ENCODE data around the gene OR5M11. TPM values are rescaled to one million over a fixed set of nuclear protein-coding genes. Genes with fewer than 3 reads are reported as not detected.

OR5M11 gene
- total RNA-seq, 2 donors from 2014 or later: not detected

DNA sequence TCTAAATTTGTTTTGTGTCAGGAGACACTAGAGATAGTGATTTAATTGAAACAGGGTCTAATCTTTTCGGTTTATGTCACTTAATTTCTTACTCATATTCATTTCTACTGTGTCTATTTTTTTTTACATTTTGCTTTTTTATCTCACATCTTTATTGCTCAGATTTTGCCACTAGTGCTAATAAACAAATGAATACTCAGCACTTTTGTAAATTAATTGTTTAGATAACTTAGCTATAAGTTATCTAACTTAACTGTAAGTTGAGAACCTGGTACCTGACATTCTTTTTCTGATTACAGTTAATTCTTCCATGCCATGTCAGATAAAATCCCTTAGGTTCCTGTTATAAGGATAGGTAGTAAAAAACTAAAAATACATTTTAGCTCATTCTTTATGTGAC is 29.8 kb downstream of the OR5M11 start:
- Histone ChIP-seq H3K4me3 (ENCODE audit: low read length) (no peak overlapping the region), H3K36me3 (ENCODE audit: control insufficient read depth, insufficient read depth, low read length) (no peaks in the 10 kb centered on the region), H3K27ac (ENCODE audit: low read depth, low read length) (no peak overlapping the region), H3K9me3 (ENCODE audit: control insufficient read depth, low read length) (no peaks in the 10 kb centered on the region), H3K9ac (ENCODE audit: extremely low read depth, low read length, poor library complexity, severe bottlenecking) (no peak overlapping the region), H3K27me3 (ENCODE audit: control insufficient read depth, insufficient read depth, low read length, poor library complexity, severe bottlenecking) (no peaks in the 10 kb centered on the region), H3K4me1 (ENCODE audit: control insufficient read depth, insufficient read depth, low read length) (peaks cover 5% of the 10 kb centered on the region)
- H3K36me3 Mint-ChIP-seq (ENCODE audit: low read depth): no peaks in the 10 kb centered on the region
- H3K9me3 Mint-ChIP-seq: no peaks in the 10 kb centered on the region
- H3K4me3 Mint-ChIP-seq: no peak overlapping the region
- DNase-seq: no peak
- no peak overlapping the region for H3K27ac Mint-ChIP-seq
- TF ChIP-seq, protein P1, sequence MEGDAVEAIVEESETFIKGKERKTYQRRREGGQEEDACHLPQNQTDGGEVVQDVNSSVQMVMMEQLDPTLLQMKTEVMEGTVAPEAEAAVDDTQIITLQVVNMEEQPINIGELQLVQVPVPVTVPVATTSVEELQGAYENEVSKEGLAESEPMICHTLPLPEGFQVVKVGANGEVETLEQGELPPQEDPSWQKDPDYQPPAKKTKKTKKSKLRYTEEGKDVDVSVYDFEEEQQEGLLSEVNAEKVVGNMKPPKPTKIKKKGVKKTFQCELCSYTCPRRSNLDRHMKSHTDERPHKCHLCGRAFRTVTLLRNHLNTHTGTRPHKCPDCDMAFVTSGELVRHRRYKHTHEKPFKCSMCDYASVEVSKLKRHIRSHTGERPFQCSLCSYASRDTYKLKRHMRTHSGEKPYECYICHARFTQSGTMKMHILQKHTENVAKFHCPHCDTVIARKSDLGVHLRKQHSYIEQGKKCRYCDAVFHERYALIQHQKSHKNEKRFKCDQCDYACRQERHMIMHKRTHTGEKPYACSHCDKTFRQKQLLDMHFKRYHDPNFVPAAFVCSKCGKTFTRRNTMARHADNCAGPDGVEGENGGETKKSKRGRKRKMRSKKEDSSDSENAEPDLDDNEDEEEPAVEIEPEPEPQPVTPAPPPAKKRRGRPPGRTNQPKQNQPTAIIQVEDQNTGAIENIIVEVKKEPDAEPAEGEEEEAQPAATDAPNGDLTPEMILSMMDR (conservative IDR thresholded peaks at IDR 0.05): no peak
- H3K4me1 Mint-ChIP-seq: peaks cover 15% of the 10 kb centered on the region
- WGBS, 2 experiments (ENCODE audit: insufficient coverage in 1 of 2, insufficient read length in 1 of 2): 100% methylated on average over 1 of the region's 1 CpG; no CpG with 5 or more reads in 1 of the 2 experiments
- peaks cover 6% of the 10 kb centered on the region for H3K27me3 Mint-ChIP-seq (ENCODE audit: insufficient read depth)

DNA sequence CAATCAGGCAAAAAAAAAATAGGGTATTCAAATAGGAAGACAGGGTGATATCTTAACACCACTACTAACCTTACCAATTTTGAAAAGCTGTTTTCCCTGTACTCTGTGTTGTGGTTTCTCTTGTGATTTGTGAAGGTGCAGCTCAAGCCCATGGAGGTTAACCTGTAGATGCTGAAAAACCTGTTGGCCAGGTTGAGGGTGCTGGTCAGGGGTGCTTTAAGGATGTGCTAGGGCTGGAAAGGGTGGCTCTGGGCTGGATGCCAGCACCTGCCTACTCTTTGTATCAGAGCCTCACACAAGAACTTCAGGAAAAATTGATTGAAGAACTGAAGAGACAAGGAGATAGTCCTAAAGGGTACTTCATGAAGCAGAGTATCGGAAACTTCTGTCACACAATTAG is 33.6 kb downstream of the OR5M11 start:
- no peak for DNase-seq
- Mint-ChIP-seq H3K4me1 (peaks cover 15% of the 10 kb centered on the region), H3K4me3 (no peak overlapping the region), H3K27ac (no peak overlapping the region), H3K27me3 (ENCODE audit: insufficient read depth) (no peaks in the 10 kb centered on the region), H3K36me3 (ENCODE audit: low read depth) (no peaks in the 10 kb centered on the region), H3K9me3 (peaks cover 6% of the 10 kb centered on the region)
- Histone ChIP-seq H3K36me3 (ENCODE audit: control insufficient read depth, insufficient read depth, low read length) (no peaks in the 10 kb centered on the region), H3K9ac (ENCODE audit: extremely low read depth, low read length, poor library complexity, severe bottlenecking) (no peak overlapping the region), H3K4me1 (ENCODE audit: control insufficient read depth, insufficient read depth, low read length) (peaks cover 5% of the 10 kb centered on the region), H3K4me3 (ENCODE audit: low read length) (no peak overlapping the region), H3K27me3 (ENCODE audit: control insufficient read depth, insufficient read depth, low read length, poor library complexity, severe bottlenecking) (no peaks in the 10 kb centered on the region), H3K9me3 (ENCODE audit: control insufficient read depth, low read length) (no peaks in the 10 kb centered on the region), H3K27ac (ENCODE audit: low read depth, low read length) (no peak overlapping the region)
- TF ChIP-seq, protein P1 (conservative IDR thresholded peaks at IDR 0.05): no peak
- WGBS, 2 experiments (ENCODE audit: insufficient coverage in 1 of 2, insufficient read length in 1 of 2): 80% methylated on average over 1 of the region's 1 CpG; no CpG with 5 or more reads in 1 of the 2 experiments

DNA sequence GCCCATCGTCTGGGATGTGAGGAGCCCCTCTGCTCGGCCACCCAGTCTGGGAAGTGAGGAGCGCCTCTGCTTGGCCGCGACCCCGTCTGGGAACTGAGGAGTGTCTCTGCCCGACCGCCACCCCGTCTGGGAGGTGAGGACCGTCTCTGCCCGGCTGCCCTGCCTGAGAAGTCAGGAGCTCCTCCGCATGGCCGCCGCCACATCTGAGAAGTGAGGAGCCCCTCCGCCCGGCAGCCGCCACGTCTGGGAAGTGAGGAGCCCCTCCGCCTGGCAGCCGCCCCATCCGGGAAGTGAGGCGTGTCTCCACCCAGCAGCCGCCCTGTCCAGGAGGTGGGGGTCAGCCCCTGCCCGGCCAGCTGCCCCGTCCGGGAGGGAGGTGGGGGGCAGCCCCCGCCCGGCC is 46.0 kb downstream of the OR5M11 start:
- Mint-ChIP-seq H3K9me3 (peaks cover 23% of the 10 kb centered on the region), H3K4me3 (no peak overlapping the region), H3K27me3 (ENCODE audit: insufficient read depth) (no peaks in the 10 kb centered on the region), H3K36me3 (ENCODE audit: low read depth) (no peaks in the 10 kb centered on the region), H3K4me1 (no peaks in the 10 kb centered on the region), H3K27ac (no peak overlapping the region)
- TF ChIP-seq, protein P1 (conservative IDR thresholded peaks at IDR 0.05): no peak
- no peak for DNase-seq
- no peaks in the 10 kb centered on the region for H3K4me1 ChIP-seq (ENCODE audit: control insufficient read depth, insufficient read depth, low read length)
- H3K36me3 ChIP-seq (ENCODE audit: control insufficient read depth, insufficient read depth, low read length): no peaks in the 10 kb centered on the region
- no peaks in the 10 kb centered on the region for H3K9me3 ChIP-seq (ENCODE audit: control insufficient read depth, low read length)
- WGBS, 2 experiments (ENCODE audit: insufficient coverage in 1 of 2, insufficient read length in 1 of 2): 91 to 95% methylated on average over 7 to 28 of the region's 28 CpGs
- no peak overlapping the region for H3K27ac ChIP-seq (ENCODE audit: low read depth, low read length)
- H3K4me3 ChIP-seq (ENCODE audit: low read length): no peak overlapping the region
- H3K9ac ChIP-seq (ENCODE audit: extremely low read depth, low read length, poor library complexity, severe bottlenecking): no peak overlapping the region
- H3K27me3 ChIP-seq (ENCODE audit: control insufficient read depth, insufficient read depth, low read length, poor library complexity, severe bottlenecking): no peaks in the 10 kb centered on the region
